GM23338 (cell line): Measurements from ENCODE around the gene EIF2S3.

Experiments
- POLR2AphosphoS5 ChIP-seq: IDR thresholded peaks from 2 replicates; pipeline ENCODE4 v1.6.1; 2016; ENCODE audit warnings: antibody characterized with exemption, low read depth
- TF ChIP-seq, protein P1 (sequence below), 2 experiments: fragments of 200-600 bp in 1 of 2; sonication (generic) in 1 of 2; conservative IDR thresholded peaks; 2 replicates each; pipeline versions ENCODE4 v1.5.1 to v1.6.1; 2016 to 2017; ENCODE audit warnings: antibody characterized with exemption in 2 of 2, low read depth in 2 of 2, mild to moderate bottlenecking in 2 of 2, moderate library complexity in 1 of 2

DNA sequence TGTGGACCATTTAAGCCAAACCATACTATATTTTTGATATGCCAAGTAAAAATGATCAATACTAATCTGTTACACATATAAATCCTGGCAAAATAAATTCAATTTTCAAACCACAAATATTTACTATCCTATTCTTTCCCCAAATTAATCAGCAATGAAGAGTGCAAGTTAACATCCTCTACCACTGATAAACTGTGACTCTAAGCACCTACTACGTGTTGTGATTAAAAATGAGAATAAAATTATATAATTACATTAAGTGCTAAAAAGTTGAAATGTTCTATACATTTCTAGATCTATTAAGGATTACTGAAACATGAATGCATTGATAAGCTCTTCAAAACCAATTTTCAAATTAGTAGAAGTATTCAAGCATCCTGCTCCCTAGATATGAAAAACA, 31.2 kb upstream of the EIF2S3 start:
- TF ChIP-seq POLR2AphosphoS5 = no peak
- TF ChIP-seq, protein P1, sequence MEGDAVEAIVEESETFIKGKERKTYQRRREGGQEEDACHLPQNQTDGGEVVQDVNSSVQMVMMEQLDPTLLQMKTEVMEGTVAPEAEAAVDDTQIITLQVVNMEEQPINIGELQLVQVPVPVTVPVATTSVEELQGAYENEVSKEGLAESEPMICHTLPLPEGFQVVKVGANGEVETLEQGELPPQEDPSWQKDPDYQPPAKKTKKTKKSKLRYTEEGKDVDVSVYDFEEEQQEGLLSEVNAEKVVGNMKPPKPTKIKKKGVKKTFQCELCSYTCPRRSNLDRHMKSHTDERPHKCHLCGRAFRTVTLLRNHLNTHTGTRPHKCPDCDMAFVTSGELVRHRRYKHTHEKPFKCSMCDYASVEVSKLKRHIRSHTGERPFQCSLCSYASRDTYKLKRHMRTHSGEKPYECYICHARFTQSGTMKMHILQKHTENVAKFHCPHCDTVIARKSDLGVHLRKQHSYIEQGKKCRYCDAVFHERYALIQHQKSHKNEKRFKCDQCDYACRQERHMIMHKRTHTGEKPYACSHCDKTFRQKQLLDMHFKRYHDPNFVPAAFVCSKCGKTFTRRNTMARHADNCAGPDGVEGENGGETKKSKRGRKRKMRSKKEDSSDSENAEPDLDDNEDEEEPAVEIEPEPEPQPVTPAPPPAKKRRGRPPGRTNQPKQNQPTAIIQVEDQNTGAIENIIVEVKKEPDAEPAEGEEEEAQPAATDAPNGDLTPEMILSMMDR (conservative IDR thresholded peaks at IDR 0.05; ENCODE audit: low read depth in 2 of 2) = no peak
